GM12875 (cell line): ENCODE results near the gene UNC79.

Experiments used
- H3K4me3 ChIP-seq: one replicate; pipeline ENCODE4 v1.5.1; 2011; ENCODE audit warnings: low read depth, low read length, control low read depth
- TF ChIP-seq, protein P1 (sequence below): IDR thresholded peaks from 2 replicates; pipeline ENCODE4 v1.5.1; 2011; ENCODE audit warnings: low read depth, mild to moderate bottlenecking, control low read depth, inconsistent platforms, low read length, moderate library complexity, borderline replicate concordance; ENCODE audit not compliant: insufficient read depth

The UNC79 gene

DNA sequence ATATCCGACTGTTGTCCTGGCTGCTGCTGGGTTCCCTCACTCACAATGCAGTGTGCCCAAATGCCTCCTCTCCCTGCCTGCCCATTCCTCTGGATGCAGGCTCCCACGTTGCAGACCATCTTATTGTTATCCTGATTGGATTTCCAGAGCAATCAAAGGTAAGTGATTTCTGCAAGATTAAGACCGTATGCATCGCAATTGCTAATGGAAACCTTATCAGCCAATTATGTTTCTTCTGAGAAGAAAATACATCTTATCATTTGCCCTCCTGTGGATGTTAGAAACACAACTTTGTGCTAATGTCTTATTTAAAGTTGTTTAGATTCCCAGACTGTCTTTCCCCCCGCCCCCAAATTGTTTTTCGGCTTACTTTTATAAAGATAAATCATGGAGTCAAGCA, 259.4 kb downstream of the UNC79 start:
- TF ChIP-seq, protein P1, sequence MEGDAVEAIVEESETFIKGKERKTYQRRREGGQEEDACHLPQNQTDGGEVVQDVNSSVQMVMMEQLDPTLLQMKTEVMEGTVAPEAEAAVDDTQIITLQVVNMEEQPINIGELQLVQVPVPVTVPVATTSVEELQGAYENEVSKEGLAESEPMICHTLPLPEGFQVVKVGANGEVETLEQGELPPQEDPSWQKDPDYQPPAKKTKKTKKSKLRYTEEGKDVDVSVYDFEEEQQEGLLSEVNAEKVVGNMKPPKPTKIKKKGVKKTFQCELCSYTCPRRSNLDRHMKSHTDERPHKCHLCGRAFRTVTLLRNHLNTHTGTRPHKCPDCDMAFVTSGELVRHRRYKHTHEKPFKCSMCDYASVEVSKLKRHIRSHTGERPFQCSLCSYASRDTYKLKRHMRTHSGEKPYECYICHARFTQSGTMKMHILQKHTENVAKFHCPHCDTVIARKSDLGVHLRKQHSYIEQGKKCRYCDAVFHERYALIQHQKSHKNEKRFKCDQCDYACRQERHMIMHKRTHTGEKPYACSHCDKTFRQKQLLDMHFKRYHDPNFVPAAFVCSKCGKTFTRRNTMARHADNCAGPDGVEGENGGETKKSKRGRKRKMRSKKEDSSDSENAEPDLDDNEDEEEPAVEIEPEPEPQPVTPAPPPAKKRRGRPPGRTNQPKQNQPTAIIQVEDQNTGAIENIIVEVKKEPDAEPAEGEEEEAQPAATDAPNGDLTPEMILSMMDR, result no peak
- H3K4me3 ChIP-seq, result no peak overlapping the region

DNA sequence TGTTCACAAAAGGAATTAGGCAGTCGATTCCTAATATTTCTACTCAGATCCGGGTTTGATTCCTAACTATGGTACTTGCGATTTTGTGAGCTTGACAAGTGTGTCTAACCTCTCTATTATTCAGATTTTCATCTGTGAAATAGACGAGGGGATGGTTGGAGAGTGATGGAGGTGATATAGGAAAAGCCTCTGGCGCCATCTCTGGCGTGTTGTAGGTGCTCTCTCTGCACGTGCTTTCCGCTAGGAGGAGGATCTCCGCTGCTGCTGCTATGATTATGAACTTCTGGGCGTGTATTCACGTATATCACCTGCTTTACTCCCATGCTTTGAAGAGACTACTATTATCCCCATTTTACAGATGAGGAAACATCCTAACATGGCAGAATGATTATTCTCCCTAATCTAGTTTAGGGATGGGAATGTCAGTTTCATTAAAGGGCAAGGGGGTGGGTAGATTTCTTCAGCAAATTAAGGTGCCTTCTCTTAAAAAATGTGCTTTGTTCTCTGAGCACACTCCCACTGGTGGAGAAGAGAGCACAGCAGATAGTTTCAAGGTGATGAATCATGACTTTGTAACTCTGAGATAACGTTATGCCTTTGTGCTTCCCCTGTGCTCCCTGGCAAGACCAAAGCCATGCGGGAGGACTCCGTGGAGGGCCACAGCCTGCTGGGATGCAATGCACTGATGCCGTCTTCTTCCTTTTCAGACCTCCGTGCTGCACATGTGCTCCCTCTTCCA, 260.5 kb downstream of the UNC79 start:
- TF ChIP-seq, protein P1, result no peak

DNA sequence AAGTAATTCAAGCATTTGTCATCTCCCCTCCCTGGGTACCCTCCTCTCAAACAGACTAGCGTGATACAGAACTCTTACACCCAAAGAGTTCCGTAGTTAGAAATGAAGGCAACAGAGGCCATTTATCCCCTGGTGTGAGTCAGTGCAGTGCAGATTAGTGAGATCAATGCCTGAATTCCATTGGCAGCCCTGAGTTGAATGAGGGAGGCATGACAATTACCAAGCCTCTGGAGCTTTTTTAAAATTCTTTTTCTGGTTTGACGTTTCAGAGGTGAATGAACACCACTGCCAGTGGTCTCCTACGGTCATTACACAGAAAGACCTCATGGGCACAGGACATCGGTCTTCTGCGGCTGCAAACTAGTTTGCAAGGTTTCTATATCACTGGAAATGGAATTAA, 263.2 kb downstream of the UNC79 start:
- no peak overlapping the region for H3K4me3 ChIP-seq
- TF ChIP-seq, protein P1, result no peak

More for the DNA sequence above, 260.5 kb downstream of the UNC79 start:
- H3K4me3 ChIP-seq, result no peak overlapping the region

DNA sequence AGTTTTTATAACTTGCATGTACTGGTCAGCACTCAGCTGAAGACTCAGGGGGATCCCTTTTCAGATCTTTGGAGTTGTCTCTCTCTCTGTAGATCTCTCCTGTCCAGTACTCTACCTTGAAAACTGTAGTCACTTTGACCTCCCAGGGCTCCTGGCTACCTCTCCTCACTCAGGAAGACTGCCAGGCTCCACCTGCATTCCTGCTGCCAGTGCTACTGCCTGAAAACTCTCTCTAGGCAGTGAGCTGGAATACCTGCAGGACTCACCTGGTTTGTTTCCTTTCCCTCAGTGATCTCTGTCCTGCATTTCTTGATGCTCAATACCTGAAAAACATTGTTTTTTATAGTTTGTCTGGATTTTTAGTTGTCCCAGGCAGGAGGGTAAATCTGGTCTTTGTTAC, 270.2 kb downstream of the UNC79 start:
- TF ChIP-seq, protein P1, result no peak
- no peak overlapping the region for H3K4me3 ChIP-seq

DNA sequence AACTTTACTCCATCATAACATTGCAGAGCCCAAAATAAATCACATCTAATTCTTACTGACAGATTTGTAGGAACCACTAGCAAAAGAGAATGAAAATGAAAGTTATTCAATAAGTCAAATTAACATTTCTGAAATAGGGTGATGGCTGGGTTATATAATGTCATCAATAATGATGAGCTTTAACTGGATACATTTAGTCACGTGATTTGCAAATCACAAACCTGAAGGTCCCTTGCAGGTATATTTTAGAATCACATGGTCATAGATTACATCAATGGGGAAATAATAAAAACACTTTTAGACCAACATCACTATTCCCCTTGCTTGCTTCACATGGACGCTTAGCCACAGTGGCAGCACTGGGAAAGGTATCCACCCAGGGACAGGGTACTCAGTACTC, 270.8 kb downstream of the UNC79 start:
- TF ChIP-seq, protein P1, result no peak
- H3K4me3 ChIP-seq, result no peak overlapping the region

DNA sequence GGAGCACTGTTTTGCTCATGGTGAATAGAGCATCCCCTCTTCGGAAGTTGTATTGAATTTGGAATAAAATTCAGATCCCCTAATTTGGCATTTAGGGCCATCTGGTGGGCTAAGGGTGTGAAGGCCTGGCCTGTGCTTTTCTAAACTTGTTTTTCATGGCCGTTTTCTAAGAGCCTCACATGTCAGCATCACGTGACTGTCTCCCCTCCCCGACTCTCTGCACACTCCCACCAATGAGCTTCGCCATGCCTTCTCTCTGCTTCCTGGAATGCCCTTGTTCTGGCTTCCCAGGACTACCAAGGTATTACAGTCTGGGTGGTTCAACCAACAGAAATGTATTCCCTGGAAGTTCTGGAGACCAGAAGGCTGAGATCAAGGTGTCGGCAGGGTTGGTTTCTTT, 272.2 kb downstream of the UNC79 start:
- TF ChIP-seq, protein P1, result no peak

DNA sequence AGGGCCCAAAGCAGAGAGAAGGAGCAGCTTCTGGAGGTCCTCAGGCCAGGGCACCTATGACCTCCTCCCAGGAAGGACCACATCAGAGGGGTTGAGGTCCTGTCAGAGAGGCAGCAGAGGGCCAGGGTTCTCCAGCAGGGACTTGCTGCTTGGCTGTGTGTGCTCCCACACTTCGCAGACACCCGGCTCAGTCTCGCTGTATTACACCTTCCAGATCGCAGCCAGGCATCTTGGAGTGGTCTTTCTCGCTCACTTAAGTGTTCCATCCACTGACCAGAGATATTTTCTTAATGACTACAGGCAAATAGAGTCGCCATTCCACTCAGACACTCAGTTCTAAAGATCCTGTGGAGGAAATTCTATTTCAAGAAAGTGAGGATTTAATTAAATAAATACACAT, 273.2 kb downstream of the UNC79 start:
- TF ChIP-seq, protein P1, result no peak

More for the DNA sequence above, 272.2 kb downstream of the UNC79 start:
- H3K4me3 ChIP-seq, result no peak overlapping the region

More for the DNA sequence above, 273.2 kb downstream of the UNC79 start:
- no peak overlapping the region for H3K4me3 ChIP-seq
